NCI-H1930 (cell line): ENCODE data around the gene NPVF.
A peak's percentile ranks its signal among the peaks of the same experiment; 100 is the strongest.

Experiments used
- DNase-seq, 2 experiments: peaks; one replicate each; lab custom pipeline; 2025; lab: John Stamatoyannopoulos, UW

The NPVF gene

DNA sequence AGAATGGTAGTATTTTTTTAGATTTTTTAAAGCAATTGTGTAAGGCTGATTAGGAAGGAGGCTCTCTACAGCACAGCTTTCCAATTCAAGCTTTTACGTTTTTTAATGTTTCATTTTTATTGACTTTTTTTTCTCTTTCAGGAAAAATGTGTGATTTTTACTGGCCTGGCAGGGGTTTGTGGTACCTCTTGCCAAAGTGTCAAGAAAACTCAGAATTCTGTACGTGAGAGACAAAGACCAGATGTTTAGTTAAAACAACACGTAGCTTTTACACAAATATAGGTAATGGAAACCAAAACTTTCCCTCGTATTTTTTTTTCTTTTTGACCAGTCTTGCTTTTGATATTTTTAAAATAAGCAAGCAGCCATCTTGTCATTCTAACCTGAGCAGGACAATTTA lies 6.0 kb upstream of the NPVF start:
- no peak for DNase-seq

- no peak for DNase-seq
These were observed 5.1 kb downstream of the NPVF start for GRCh38 chr7:25223206-25223605.

DNA sequence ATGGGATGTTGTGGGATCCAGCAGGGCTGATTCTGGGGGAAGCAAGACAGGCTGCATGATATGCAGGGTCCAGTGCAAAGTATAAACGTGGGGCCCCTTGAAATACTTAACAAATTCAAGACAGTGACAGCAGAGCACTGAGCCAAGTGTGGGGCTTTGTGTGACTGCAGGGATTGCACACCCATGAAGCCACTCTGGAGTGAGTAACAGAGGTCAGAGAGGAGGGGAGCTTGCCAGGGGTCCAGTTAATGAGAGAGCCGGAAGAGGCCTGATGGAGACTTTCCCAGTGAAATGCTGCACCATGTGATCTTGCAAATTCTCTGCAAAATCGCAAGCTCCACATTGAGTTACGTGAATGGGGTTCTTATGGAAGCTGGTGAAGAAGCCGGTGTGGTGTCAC lies 5.6 kb downstream of the NPVF start:
- DNase-seq = no peak

DNA sequence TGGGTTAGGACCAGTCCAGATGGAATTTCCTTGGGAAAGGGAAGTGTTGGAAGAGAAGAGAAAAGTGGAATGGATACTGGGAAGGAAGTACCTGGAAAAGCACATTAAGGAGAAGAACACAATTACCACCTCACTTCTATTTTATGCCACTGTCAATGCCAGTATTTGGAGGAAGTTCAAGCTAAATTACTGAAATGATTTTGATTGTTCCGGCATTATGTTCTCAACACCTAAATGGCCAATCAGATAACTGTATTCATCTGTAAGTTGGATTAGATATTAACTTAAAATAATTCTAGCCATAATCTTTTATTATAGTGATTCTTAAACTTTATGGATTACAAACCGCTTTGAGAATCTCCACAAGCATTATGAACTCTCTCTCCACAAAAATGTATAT lies 7.3 kb downstream of the NPVF start:
- no peak for DNase-seq

GRCh38 chr7:25218191-25218590 lies 10.1 kb downstream of the NPVF start:
- DNase-seq = no peak

GRCh38 chr7:25216837-25217236 lies 11.4 kb downstream of the NPVF start:
- DNase-seq = peak; percentile 5 to 52

DNA sequence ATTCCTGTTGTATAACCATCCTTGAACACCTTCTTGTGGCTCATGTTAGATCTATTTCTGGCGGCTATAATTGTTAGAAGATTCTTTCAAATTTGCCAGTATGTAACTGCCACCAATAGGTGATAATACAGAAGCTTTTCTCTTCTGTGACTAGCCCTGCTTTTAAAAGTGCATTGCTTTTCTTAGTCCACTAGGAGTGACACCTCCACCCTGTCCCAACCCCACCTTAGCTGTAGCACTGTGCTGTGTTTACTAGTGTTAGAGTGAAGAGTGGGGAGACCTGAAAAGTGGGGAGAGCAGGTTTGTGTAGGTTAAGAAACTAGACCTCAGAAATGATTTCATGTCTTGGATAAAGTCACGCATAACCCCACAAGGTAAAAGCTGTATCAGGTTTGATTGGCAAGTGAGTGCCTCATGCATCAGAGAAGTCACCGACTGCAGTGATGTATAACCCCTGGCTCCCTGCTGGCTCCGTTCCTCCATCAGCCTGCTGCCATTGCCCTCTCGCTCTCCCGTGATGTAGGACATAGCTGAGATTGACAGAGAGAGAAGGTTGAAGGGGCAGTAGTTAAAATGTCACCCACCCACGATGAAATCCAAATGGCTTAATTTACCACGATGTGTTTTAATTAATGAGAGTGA lies 12.5 kb downstream of the NPVF start:
- DNase-seq = no peak

DNA sequence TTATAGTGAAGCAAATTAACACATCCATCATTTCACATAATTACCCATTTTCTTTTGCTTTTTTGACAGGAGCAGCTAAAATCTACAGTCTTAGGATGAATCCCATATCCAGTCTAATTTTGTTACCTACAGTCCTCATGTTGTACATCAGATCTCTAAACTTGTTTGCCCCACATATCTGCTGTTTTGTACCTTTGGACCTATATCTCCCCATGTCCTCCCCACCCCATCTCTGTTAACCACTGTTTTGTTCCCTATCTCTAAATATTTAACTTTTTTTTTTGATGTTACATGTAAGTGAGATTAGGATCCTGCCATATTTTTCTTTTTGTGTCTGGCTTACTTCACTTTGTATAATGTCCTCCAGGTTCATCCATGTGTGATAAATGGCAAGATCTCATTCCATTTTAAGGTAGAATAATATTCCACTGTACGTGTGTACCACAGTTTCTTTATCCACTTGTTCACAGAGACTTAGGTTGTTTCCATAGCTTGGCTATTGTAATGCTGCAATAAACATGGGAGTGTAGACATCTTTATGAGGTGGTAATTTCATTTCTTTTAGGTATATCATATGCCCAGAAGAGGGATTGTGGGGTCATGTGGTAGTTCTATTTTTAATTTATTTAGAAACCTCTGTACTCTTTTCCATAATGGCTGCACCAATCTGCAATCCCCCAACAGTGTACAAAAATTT lies 19.6 kb downstream of the NPVF start:
- no peak for DNase-seq

- DNase-seq = no peak
These were observed 20.4 kb downstream of the NPVF start for GRCh38 chr7:25207887-25208286.

- no peak for DNase-seq
These were observed 21.5 kb downstream of the NPVF start for GRCh38 chr7:25206765-25207164.

DNA sequence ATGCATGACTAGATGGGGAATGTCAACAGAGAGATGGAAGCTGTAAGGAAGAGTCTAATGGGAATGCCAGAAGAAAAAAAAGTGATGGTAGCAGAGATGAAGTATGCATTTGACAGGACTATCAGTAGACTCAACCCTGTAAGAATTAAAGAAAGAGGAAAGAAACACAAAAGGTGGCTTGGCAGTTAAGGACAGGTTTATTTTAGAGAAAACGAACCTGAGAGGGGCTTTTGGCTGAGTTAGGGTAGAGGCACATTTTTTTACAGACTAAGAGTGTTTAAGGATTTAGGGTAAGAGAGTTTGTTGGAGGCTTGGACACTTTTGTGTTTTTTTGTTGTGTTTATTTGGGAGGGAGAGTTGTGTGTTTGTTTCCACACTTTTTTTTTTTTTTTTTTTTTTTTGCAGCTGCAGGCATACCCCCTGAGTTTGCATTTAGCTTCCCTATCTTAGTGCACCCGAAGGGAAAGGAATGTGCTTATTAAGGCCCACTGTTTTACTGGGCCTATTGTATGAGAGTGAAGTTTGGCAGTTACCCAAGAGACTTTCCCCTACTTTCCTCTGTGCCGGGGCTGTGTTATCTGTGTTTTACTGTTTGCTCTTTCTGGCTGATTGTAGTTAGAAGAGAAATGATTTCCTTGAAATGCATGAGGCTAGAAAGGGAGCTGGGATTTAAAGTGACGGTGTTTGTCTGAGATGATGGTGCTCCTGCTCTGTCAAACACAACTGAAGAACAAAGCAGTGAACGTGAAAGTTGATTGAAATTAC lies 32.0 kb downstream of the NPVF start:
- no peak for DNase-seq

DNA sequence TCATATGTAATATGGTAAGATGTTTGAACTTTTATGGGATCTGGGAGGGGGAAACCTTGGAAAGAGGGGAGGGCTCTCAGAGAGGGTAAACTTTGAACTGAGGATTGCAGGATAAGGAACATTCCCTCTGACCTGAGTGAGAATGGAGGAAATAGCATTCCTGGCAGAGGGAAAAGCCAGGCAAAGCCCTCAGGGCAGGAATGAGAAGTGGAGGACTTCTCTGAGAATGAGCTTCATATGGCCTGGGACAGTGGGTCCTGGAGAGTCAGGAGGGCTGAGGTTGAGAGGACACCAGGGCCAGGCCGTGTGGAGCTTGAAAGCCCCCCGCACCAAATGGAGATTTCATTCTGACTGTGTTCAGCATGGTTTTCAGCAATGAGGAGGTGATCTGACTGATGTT lies 34.2 kb downstream of the NPVF start:
- DNase-seq = no peak

DNA sequence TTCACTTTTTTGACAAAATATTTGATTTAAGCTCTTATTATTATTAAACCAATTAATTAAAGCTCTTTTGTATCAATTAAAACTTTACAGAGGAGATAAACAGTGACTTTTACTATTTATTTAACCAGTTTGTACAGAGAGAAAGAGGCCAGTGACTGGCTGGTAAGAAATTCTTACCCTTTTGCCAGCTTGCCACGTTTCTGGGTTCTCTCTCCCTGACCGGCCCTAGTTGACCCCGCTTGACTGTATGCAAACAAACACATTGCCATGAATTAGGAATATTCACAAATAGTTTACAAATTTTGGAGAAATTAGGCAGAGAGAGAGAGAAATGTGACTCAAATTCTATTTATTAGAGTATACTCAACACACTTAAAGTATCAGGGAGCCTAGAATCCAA lies 36.2 kb downstream of the NPVF start:
- no peak for DNase-seq

GRCh38 chr7:25189197-25189596 lies 39.1 kb downstream of the NPVF start:
- no peak for DNase-seq

- DNase-seq = no peak
These were observed 40.4 kb downstream of the NPVF start for GRCh38 chr7:25187932-25188331.

- no peak for DNase-seq
These were observed 41.9 kb downstream of the NPVF start for GRCh38 chr7:25186436-25186835.

DNA sequence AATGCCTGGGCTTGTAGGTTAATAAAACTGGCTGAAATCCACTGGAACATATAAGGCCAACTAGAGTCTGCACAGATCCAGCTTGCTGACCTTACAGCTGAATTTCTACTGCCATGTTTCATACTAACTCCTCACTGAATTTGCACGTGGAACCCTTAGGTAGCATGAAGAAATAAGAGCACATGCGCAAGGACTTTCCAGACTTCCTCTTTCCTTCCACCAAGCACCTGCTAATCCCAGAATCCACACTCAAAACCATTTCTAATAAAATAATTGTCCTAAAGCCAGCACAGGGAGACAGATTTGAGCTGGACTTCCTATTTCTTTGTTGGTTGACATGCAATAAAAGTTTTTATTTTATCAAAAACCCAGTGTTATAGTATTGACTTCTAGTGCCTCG lies 46.8 kb downstream of the NPVF start:
- no peak for DNase-seq

- DNase-seq = peak in 1 of 2 experiments; percentile 17
These were observed 47.3 kb downstream of the NPVF start for GRCh38 chr7:25180946-25181345.

DNA sequence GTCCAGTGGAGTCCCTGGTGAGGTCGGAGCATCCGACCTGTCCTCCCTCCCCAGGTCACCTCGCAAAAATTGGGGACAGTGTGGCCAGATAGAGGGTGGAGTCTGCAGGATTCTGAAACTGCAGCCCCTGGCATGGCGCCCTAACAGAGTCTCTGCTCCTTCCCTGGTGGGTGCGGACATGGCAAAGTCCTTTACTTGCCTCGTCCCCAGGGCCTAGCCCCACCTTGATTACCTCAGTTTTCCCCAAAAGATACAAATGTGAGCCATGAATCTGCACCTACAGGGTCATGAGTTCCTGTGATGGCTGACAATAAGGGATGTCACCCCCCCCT lies 47.7 kb downstream of the NPVF start:
- no peak for DNase-seq

DNA sequence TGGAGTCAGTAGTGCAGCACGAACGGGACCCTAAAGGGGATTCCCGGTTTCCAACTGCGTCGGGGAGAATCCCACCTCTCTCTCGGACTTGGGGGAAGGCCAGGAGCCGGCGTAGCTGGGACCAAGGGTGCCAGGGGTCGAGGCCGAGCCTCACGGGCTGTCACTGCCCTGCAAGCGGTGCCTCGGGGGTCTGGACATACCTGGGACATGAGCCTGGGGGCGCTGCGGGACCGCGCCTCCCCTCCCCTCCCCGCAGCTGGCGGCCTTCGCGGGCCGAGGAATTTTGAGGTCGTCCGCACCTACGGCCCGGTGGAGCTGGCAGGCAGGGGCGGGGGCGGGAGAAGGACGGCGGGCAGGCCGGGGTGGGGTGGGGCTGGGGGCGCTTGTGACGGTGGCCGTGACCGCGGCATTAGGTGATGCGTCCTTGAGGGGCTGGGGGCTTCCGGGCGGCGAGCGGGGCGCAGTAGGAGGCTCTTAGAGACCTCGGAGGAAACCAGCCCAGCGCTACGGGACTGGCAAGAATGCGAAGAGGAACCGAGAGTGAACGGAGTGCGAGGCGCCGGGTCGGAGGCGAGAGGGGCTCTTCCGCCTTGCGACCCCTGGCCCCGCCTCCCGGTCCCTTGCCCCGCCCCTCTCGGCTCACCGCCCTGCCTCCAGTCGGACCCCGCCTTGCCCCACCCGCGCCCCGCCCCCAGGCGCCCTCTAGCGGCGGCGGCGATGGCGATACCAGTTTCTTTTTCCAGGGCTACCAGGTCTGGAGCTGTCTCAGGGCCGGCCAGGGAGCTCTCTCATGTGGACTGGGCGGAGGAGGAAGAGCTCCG lies 48.3 kb downstream of the NPVF start:
- peak; percentile 71 to 81 for DNase-seq

DNA sequence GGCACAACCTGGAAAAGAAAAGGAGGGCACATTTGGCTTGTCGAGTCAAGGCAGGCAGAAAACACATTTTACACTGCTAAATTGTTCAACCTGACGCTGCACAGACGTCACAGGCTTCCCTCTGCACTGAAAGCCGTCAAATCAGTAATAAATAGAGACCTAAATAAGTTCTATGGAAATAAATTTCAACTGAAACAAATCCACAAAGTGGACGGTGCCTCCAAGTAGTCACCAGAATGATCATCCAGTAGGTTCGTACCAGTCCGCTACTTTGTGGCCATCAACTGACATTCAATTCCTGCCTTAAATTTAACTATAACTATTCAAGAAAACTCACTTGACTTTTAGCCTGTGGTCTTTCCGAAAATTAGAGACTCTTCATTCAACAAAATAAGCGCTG lies 49.0 kb downstream of the NPVF start:
- no peak for DNase-seq
